A549 (cell line): Measurements from ENCODE around the gene DOCK11.

Experiments
- CBX2 ChIP-seq: fragments of 200-600 bp; sonication (generic); IDR thresholded peaks from 2 replicates; pipeline ENCODE4 v1.6.1; 2016; ENCODE audit warnings: low read depth, mild to moderate bottlenecking, borderline replicate concordance
- CEBPB ChIP-seq, 2 experiments: fragments of >200 bp in 1 of 2; sonication (Bioruptor Twin) in 1 of 2; formaldehyde crosslinking in 1 of 2; IDR thresholded peaks; 2 replicates each; pipeline ENCODE4 v1.6.1; 2012 to 2016
- CHD2 ChIP-seq: fragments of 150-350 bp; IDR thresholded peaks from 2 replicates; pipeline ENCODE4 v1.6.1; 2014; ENCODE audit warnings: low read length; ENCODE audit not compliant: partially characterized antibody
- CHD4 ChIP-seq: fragments of 200-600 bp; sonication (generic); IDR thresholded peaks from 2 replicates; pipeline ENCODE4 v1.6.1; 2016; ENCODE audit warnings: antibody characterized with exemption, mild to moderate bottlenecking, borderline replicate concordance
- CTCF ChIP-seq: fragments of >200 bp; sonication (Bioruptor Twin); formaldehyde crosslinking; IDR thresholded peaks from 3 replicates; pipeline ENCODE4 v1.5.1; 2016
- EP300 ChIP-seq, 2 experiments: fragments of >200 bp; sonication (Bioruptor Twin); formaldehyde crosslinking; IDR thresholded peaks; 2 replicates in 1 of 2; 3 replicates in 1 of 2; pipeline ENCODE4 v1.6.1; 2016 to 2017
- ESRRA ChIP-seq: fragments of 150-350 bp; IDR thresholded peaks from 2 replicates; pipeline ENCODE4 v1.6.1; 2014; ENCODE audit warnings: mild to moderate bottlenecking, low read length, borderline replicate concordance
- JUN ChIP-seq, 2 experiments: fragments of >200 bp; sonication (Bioruptor Twin); formaldehyde crosslinking; IDR thresholded peaks; 2 replicates in 1 of 2; 3 replicates in 1 of 2; pipeline ENCODE4 v1.6.1; 2016 to 2017
- PHF8 ChIP-seq: fragments of 200-600 bp; sonication (generic); IDR thresholded peaks from 2 replicates; pipeline ENCODE4 v1.6.1; 2016; ENCODE audit warnings: low read depth, mild to moderate bottlenecking, antibody characterized with exemption, moderate library complexity, borderline replicate concordance
- POLR2A ChIP-seq: IDR thresholded peaks from 2 replicates; pipeline ENCODE4 v1.6.1; 2012; ENCODE audit warnings: mild to moderate bottlenecking, low read length
- REST ChIP-seq: fragments of 200-600 bp; sonication (generic); IDR thresholded peaks from 2 replicates; pipeline ENCODE4 v1.6.1; 2016; ENCODE audit warnings: antibody characterized with exemption, mild to moderate bottlenecking, moderate library complexity
- RFX5 ChIP-seq: fragments of 450-650 bp; IDR thresholded peaks from 2 replicates; pipeline ENCODE4 v1.7.1; 2014; ENCODE audit warnings: antibody characterized with exemption, mild to moderate bottlenecking, moderate library complexity
- TF ChIP-seq, protein P1 (sequence below): fragments of 450-650 bp; IDR thresholded peaks from 2 replicates; pipeline ENCODE4 v1.6.1; 2014; ENCODE audit warnings: antibody characterized with exemption
- TF ChIP-seq, protein P2 (sequence below): IDR thresholded peaks from 2 replicates; pipeline ENCODE4 v1.6.1; 2012

GRCh38 chrX:118536204-118536603 is 40.6 kb downstream of the DOCK11 start:
- TF ChIP-seq RFX5 (no peak), JUN (IDR thresholded peaks at IDR 0.05) (no peak), CTCF (no peak), CHD2 (no peak), POLR2A (no peak), REST (no peak), CHD4 (no peak), CBX2 (no peak), ESRRA (no peak), PHF8 (no peak), EP300 (IDR thresholded peaks at IDR 0.05) (no peak), CEBPB (IDR thresholded peaks at IDR 0.05) (no peak)
- TF ChIP-seq, protein P1, sequence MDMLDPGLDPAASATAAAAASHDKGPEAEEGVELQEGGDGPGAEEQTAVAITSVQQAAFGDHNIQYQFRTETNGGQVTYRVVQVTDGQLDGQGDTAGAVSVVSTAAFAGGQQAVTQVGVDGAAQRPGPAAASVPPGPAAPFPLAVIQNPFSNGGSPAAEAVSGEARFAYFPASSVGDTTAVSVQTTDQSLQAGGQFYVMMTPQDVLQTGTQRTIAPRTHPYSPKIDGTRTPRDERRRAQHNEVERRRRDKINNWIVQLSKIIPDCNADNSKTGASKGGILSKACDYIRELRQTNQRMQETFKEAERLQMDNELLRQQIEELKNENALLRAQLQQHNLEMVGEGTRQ, result no peak
- TF ChIP-seq, protein P2, sequence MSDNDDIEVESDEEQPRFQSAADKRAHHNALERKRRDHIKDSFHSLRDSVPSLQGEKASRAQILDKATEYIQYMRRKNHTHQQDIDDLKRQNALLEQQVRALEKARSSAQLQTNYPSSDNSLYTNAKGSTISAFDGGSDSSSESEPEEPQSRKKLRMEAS, result no peak
